ENCODE data around the gene CMTM6.
"Not testable (repeated sequence)": the region's sequence is repeated elsewhere in the genome, so short reads cannot be mapped to it uniquely, and the experiment has no call there.

CMTM6 gene

DNA sequence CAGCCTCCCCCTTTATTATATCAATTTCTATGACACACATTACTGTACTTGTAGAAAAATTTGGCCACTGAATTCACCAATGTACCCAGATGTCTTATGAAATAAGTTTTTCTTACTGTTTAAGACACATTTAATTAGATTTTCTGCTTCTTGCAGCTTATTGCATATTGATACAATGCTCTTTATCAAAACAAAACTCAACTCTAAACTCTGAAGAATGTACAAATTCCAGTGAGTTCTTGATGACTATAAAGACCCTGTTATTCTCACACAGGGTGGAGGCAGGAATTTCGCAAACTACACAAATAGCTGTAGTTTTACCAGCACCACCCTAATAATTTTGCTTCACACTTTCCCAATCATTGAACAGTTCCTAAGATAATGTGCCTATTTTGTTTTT is 22.0 kb downstream of the CMTM6 start:
- H3K9me3 ChIP-seq (ENCODE audit: insufficient read depth, low read length, severe bottlenecking) = no peaks in the 10 kb centered on the region
- H3K27ac ChIP-seq (ENCODE audit: low read length) = no peak overlapping the region
- H3K4me1 ChIP-seq (ENCODE audit: insufficient read depth, low read length) = no peaks in the 10 kb centered on the region
- DNase-seq (no peak), ATAC-seq (ENCODE audit: insufficient read depth, low read depth) (no peak)
- peaks cover 53% of the 10 kb centered on the region for H3K36me3 ChIP-seq (ENCODE audit: insufficient read depth, low read length)
- H3K79me2 ChIP-seq (ENCODE audit: insufficient read depth, low read length) = no peaks in the 10 kb centered on the region
- no peak overlapping the region for H3K4me2 ChIP-seq (ENCODE audit: insufficient read depth, low read length)
- H4K20me1 ChIP-seq (ENCODE audit: insufficient read depth, low read length) = no peaks in the 10 kb centered on the region
- TF ChIP-seq, protein P1, sequence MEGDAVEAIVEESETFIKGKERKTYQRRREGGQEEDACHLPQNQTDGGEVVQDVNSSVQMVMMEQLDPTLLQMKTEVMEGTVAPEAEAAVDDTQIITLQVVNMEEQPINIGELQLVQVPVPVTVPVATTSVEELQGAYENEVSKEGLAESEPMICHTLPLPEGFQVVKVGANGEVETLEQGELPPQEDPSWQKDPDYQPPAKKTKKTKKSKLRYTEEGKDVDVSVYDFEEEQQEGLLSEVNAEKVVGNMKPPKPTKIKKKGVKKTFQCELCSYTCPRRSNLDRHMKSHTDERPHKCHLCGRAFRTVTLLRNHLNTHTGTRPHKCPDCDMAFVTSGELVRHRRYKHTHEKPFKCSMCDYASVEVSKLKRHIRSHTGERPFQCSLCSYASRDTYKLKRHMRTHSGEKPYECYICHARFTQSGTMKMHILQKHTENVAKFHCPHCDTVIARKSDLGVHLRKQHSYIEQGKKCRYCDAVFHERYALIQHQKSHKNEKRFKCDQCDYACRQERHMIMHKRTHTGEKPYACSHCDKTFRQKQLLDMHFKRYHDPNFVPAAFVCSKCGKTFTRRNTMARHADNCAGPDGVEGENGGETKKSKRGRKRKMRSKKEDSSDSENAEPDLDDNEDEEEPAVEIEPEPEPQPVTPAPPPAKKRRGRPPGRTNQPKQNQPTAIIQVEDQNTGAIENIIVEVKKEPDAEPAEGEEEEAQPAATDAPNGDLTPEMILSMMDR (IDR thresholded peaks at IDR 0.05; ENCODE audit: borderline replicate concordance, extremely low read depth, low read length, poor library complexity, severe bottlenecking) = no peak
- no peak for TF ChIP-seq EZH2 (IDR thresholded peaks at IDR 0.05; ENCODE audit: borderline replicate concordance, low read depth, low read length, severe bottlenecking)
- H3K9ac ChIP-seq (ENCODE audit: low read depth, low read length) = no peak overlapping the region
- H2AFZ ChIP-seq (ENCODE audit: low read depth, low read length) = no peak overlapping the region
- no peaks in the 10 kb centered on the region for H3K27me3 ChIP-seq (ENCODE audit: insufficient read depth, low read length, poor library complexity)
- H3K4me3 ChIP-seq (ENCODE audit: low read depth in 1 of 2, low read length in 2 of 2) = no peak overlapping the region

DNA sequence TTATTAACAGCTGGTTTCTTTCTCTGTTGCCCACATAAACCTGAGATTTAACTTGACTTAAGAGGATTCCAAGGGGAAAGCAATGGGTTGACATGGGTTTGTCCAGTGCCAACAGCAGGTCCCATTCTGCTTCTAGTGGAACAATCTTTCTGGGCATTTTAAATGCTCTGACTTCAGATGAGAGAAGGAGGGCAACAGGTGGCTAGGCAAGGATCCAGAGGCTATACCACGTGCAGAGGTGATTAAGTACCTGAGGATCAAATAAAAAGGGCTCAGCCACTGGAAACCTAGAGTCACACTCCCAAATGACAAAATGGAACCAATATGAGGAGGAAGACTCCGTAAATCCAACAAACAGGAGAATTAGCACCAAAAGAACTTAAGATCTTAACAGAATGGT is 28.5 kb downstream of the CMTM6 start:
- Histone ChIP-seq H3K36me3 (ENCODE audit: insufficient read depth, low read length) (peaks cover 38% of the 10 kb centered on the region), H3K9me3 (ENCODE audit: insufficient read depth, low read length, severe bottlenecking) (no peaks in the 10 kb centered on the region), H4K20me1 (ENCODE audit: insufficient read depth, low read length) (no peaks in the 10 kb centered on the region), H3K27me3 (ENCODE audit: insufficient read depth, low read length, poor library complexity) (no peaks in the 10 kb centered on the region), H3K79me2 (ENCODE audit: insufficient read depth, low read length) (no peaks in the 10 kb centered on the region), H3K4me3 (ENCODE audit: low read depth in 1 of 2, low read length in 2 of 2) (no peak overlapping the region), H3K4me2 (ENCODE audit: insufficient read depth, low read length) (no peak overlapping the region), H3K4me1 (ENCODE audit: insufficient read depth, low read length) (no peaks in the 10 kb centered on the region), H3K9ac (ENCODE audit: low read depth, low read length) (no peak overlapping the region), H2AFZ (ENCODE audit: low read depth, low read length) (no peak overlapping the region), H3K27ac (ENCODE audit: low read length) (no peak overlapping the region)
- DNase-seq (no peak), ATAC-seq (ENCODE audit: insufficient read depth, low read depth) (no peak)
- TF ChIP-seq, protein P1 (IDR thresholded peaks at IDR 0.05; ENCODE audit: borderline replicate concordance, extremely low read depth, low read length, poor library complexity, severe bottlenecking) = no peak
- no peak for TF ChIP-seq EZH2 (IDR thresholded peaks at IDR 0.05; ENCODE audit: borderline replicate concordance, low read depth, low read length, severe bottlenecking)

DNA sequence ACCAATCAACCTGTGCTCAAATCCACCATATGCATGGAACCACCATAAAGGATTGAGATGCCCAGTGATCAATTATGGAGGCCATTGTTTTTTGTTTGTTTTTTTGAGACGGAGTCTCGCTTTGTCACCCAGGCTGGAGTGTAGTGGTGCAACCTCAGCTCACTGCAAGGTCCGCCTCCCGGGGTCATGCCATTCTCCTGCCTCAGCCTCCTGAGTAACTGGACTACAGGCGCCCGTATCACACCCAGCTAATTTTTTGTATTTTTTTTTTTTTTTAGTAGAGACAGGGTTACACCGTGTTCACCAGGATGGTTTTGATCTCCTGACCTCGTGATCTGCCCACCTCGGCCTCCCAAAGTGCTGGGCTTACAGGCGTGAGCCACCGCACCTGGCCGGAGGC is 30.5 kb downstream of the CMTM6 start:
- H3K9ac ChIP-seq (ENCODE audit: low read depth, low read length); H3K4me1 ChIP-seq (ENCODE audit: insufficient read depth, low read length); ATAC-seq (ENCODE audit: insufficient read depth, low read depth); DNase-seq; H4K20me1 ChIP-seq (ENCODE audit: insufficient read depth, low read length); H3K27ac ChIP-seq (ENCODE audit: low read length); H2AFZ ChIP-seq (ENCODE audit: low read depth, low read length); H3K9me3 ChIP-seq (ENCODE audit: insufficient read depth, low read length, severe bottlenecking); H3K79me2 ChIP-seq (ENCODE audit: insufficient read depth, low read length); H3K27me3 ChIP-seq (ENCODE audit: insufficient read depth, low read length, poor library complexity); H3K4me3 ChIP-seq (ENCODE audit: low read depth in 1 of 2, low read length in 2 of 2); H3K4me2 ChIP-seq (ENCODE audit: insufficient read depth, low read length): not testable (repeated sequence)
- peaks cover 42% of the 10 kb centered on the region for H3K36me3 ChIP-seq (ENCODE audit: insufficient read depth, low read length)

DNA sequence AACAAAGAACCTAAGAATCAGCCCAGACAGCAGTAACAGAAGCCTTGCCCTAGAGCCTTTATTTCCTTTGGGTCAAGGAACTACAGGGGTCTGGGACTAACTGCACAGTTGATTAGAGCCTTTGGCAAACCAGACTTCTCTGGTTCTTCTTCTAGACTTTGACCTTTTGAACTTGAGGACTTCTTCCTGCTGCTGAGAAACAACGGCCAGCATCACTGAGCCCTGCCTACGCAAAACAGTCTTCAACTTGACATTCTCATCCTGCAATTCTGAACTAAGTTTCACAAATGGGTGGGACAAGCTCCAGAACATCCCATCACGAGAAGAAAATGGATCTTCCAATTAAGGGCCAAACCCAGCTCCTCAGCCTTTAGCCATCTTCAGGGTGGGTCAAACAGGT is 31.4 kb downstream of the CMTM6 start:
- Histone ChIP-seq H3K27ac (ENCODE audit: low read length) (no peak overlapping the region), H3K9me3 (ENCODE audit: insufficient read depth, low read length, severe bottlenecking) (no peaks in the 10 kb centered on the region), H2AFZ (ENCODE audit: low read depth, low read length) (no peak overlapping the region), H3K36me3 (ENCODE audit: insufficient read depth, low read length) (peaks cover 39% of the 10 kb centered on the region), H3K27me3 (ENCODE audit: insufficient read depth, low read length, poor library complexity) (no peaks in the 10 kb centered on the region), H3K79me2 (ENCODE audit: insufficient read depth, low read length) (no peaks in the 10 kb centered on the region), H3K9ac (ENCODE audit: low read depth, low read length) (no peak overlapping the region), H3K4me1 (ENCODE audit: insufficient read depth, low read length) (peaks cover 9% of the 10 kb centered on the region), H3K4me2 (ENCODE audit: insufficient read depth, low read length) (no peak overlapping the region), H4K20me1 (ENCODE audit: insufficient read depth, low read length) (no peaks in the 10 kb centered on the region), H3K4me3 (ENCODE audit: low read depth in 1 of 2, low read length in 2 of 2) (no peak overlapping the region)
- TF ChIP-seq EZH2 (IDR thresholded peaks at IDR 0.05; ENCODE audit: borderline replicate concordance, low read depth, low read length, severe bottlenecking) = no peak
- TF ChIP-seq, protein P1 (IDR thresholded peaks at IDR 0.05; ENCODE audit: borderline replicate concordance, extremely low read depth, low read length, poor library complexity, severe bottlenecking) = no peak
- DNase-seq (no peak), ATAC-seq (ENCODE audit: insufficient read depth, low read depth) (no peak)
